Cortex of kidney (tissue), 1 donor: ENCODE measurements around the gene CHSY1.
"Not testable (repeated sequence)": the region's sequence is repeated elsewhere in the genome, so short reads cannot be mapped to it uniquely, and the experiment has no call there.

Source experiments
- DNase-seq: peaks from one replicate; lab custom pipeline; 2025; lab: John Stamatoyannopoulos, UW

The CHSY1 gene

GRCh38 chr15:101244036-101244781 lies 7.6 kb downstream of the CHSY1 start:
- no peak for DNase-seq

- DNase-seq: no peak
Measured at GRCh38 chr15:101243420-101243819, 8.4 kb downstream of the CHSY1 start.

DNA sequence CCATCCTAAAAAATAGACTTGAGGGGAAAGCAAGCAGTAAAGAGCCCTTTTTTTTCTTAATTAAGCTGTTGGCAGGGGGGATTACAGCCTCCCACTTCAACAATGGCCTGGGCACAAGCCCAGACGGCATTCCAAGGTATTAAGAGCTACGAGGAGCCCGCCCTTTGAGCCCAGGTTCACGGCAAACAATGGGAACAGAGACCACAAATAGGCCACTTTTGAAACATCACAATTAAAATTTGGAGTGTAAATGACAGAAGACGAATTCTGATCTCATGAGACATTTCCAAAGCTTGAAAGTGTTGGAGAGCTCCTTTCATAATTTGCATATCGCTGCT lies 8.9 kb downstream of the CHSY1 start:
- DNase-seq: no peak

- no peak for DNase-seq
Measured at GRCh38 chr15:101242160-101242998, 9.5 kb downstream of the CHSY1 start.

DNA sequence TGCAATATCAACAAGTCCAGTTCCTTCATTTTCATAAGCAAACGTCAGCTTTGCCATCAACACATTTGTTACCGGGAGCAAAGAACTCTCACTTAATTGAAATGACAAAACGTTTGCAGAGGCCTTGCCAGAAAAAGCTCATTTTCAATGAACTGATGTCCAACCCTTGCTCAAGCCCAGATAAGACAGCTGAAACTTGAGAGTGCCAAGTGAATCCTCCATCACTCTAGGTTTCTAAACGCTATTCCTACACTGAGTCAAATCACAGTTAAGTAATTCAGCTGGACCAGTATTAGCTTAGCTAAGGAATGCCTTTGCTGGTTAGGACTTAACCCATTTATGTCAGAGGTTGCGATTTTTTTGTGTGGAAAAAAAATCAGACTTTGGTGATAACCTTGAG lies 11.5 kb downstream of the CHSY1 start:
- no peak for DNase-seq

- no peak for DNase-seq
Measured at GRCh38 chr15:101239724-101240136, 12.1 kb downstream of the CHSY1 start.

DNA sequence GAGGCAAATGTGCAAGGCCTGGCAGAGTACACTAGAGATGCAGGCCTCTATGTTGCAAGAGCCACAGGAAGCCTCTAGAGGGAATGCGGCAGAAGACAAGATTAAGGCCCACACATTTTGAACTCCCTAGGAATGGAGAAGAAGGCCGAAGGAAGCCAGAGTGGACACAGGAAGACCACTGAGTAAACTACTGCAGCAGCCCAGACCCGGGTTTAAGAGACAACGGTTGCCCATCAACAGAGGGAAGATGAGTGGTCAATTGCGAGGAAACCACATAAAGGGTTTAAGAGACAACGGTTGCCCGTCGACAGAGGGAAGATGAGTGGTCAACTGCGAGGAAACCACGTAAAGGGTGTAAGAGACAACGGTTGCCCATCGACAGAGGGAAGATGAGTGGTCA lies 14.6 kb downstream of the CHSY1 start:
- no peak for DNase-seq

- no peak for DNase-seq
Measured at GRCh38 chr15:101233651-101234280, 18.1 kb downstream of the CHSY1 start.

DNA sequence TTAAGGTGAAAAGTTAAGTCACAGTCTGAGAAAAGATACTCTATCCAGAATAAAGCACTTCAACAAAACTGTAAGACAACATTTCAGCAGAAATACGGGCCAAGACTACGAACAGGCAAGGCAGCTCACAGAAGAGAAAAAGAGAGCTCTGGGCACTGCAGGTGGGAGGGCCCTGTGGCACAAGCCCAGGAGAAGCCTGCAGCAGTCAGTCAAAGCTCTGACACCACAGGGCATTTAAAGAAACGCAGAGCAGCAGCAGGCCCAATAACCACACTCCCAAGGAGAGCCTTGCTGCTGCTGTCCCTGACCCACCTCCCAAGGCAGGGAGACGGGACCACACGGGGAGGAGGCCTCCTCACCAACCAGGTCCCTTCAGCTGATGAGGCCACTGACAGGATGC lies 19.2 kb downstream of the CHSY1 start:
- no peak for DNase-seq

DNA sequence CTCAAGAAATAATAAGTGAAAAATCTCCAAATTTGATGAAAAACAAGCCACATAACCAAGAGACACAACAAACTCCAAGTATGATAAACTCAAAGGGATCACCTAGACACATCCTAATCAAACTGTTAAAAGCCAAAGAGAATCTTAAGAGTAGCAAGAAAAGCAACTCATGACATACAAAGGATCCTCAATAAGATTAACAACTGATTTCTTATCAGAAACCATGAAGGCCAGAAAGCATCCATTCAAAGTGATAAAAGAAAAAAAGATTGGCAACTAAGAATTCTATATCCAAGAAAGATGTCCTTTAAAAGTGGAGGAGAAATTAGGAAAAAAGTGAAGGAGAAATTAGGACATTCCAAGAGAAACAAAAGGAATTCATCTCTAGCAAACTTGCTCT lies 23.5 kb downstream of the CHSY1 start:
- DNase-seq: no peak

GRCh38 chr15:101225658-101226057 lies 26.2 kb downstream of the CHSY1 start:
- DNase-seq: no peak

- DNase-seq: no peak
Measured at GRCh38 chr15:101221902-101222301, 29.9 kb downstream of the CHSY1 start.

DNA sequence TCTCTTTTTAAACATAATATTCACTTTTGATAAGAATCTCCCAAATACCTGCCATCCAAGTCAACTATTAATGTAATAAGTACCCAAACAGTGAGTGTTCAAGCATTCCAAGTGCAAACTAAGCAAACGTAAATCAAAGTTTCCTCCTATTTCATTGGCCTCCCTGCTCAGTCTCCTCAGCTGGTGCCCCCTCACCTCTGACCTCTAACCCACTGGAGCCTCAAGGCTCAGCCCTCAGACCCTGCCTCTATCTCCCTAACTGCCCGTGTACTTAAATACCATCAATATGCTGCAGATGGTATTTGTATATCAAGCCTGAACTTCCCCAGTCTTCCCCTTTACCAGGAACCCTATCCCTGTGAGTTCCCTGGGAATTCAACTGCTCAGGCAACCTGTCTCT lies 31.8 kb downstream of the CHSY1 start:
- no peak for DNase-seq

GRCh38 chr15:101219441-101219840 lies 32.4 kb downstream of the CHSY1 start:
- DNase-seq: no peak

GRCh38 chr15:101217446-101217845 lies 34.4 kb downstream of the CHSY1 start:
- DNase-seq: no peak

DNA sequence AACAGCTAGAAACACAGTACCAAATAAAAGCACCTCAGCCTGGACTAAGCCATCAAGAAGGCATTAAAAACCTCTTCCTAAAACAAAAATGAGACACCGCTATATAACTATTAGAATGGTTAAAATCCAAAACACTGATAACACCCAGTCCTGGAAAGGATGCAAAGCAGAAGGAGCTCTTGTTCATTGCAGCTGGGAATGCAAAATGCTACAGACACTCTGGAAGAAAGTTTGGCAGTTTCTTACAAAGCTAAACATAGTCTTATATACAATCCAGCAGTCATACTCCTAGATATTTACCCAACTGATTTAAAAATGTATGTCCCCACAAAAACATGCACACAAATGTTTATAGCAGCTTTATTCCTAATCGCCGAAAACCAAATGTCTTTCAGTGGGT lies 35.7 kb downstream of the CHSY1 start:
- no peak for DNase-seq

- no peak for DNase-seq
Measured at GRCh38 chr15:101215681-101216080, 36.2 kb downstream of the CHSY1 start.

GRCh38 chr15:101214435-101215097 lies 37.3 kb downstream of the CHSY1 start:
- not testable (repeated sequence) for DNase-seq

DNA sequence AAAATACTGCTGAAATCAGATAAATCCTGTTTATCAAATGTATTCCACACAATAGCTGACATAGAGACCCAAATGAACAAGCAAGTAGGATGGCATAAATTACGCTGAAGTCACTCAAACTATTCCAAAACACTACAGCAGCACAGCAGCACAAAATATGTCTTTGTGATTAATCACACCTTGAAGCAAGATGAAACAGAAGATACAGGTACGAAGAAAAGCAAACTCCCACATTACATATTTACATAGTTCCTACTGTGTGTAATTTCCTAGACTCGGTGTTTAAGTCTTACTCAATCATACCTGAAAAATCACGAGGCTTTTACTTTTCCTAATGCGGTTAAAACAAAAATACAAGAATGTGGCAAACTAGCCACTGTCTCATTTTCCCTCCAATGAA lies 38.3 kb downstream of the CHSY1 start:
- no peak for DNase-seq

DNA sequence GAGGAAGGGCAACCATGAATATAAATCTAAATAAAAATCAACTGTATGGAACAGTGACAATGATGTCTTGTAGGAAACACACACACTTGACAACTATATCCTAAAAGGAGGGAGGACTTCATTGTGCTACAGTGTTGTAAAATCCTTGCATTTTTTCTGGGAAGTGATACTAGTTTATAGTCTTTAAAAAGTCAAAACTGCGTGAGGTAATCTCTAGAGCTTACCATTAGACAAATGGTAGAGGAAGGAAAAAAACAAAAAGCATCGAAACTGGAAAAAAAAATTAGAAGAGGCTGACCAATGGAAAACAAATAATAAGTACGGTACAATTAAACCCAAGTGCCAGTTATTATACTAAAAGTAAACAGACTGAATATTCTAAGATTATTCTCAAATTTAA lies 38.7 kb downstream of the CHSY1 start:
- no peak for DNase-seq

GRCh38 chr15:101211897-101212296 lies 40.0 kb downstream of the CHSY1 start:
- DNase-seq: no peak

DNA sequence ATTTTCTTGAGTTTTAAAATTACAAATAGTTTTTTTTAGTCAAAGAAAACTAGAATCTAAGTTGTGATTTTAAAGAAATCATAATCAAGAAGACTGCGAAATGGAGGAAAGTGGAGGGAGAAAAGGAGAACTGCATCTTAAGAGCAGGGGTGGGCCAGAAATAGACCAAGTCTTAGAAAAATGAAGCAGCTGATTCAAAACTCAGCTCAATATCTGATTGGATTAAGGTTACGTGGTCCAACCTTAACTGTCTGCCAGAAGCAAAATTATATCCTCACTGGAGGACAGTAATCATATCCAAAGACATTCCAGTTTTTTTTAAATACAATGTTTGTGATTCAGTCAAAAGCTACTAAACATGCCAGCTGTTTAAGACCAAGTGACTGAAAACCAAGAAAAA lies 41.4 kb downstream of the CHSY1 start:
- no peak for DNase-seq

DNA sequence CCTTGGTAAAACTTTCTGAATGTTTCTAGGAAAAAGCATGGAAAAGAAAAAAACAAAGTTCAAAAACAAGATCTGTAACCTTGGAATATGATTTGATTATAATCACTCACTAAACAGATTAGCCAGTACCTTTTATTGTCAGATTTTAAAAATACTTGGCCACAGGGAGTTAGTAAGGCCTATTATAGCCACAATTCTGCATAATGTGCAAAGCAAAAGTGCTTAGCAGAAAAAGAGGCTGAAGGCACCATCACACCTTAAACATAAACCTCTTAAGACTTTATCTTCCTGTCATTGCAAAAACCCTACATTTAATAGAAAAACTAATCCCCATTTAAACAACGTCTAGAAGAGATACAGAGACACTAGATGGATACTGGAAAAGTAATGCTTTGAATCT lies 41.8 kb downstream of the CHSY1 start:
- DNase-seq: no peak
